Peyer's patch (tissue), 4 donors: ENCODE measurements around the gene KLHL13. TPM values are rescaled to one million over a fixed set of nuclear protein-coding genes. Genes with fewer than 3 reads are reported as not detected.

Source experiments
- DNase-seq, 3 donors: peaks; one replicate each; pipeline ENCODE4 v3.0.0-alpha.2; 2017 to 2019
- H3K27ac ChIP-seq, 4 donors: fragments of 200-600 bp; sonication (generic); one replicate each; pipeline ENCODE4 v1.5.1; 2016 to 2019
- H3K27me3 ChIP-seq, 2 donors: fragments of 200-600 bp; sonication (generic); one replicate each; pipeline ENCODE4 v1.5.1; 2019
- H3K36me3 ChIP-seq, 3 donors: fragments of 200-600 bp; sonication (generic); one replicate each; pipeline ENCODE4 v1.5.1; 2016 to 2019
- H3K4me1 ChIP-seq, 4 donors: fragments of 200-600 bp; sonication (generic); one replicate each; pipeline ENCODE4 v1.5.1; 2016 to 2019
- H3K4me3 ChIP-seq, 4 donors: fragments of 200-600 bp; sonication (generic); 1 replicate in 3 of 4; 2 replicates in 1 of 4; pipeline ENCODE4 v1.5.1; 2016 to 2019; ENCODE audit warnings: mild to moderate bottlenecking in 1 of 4
- H3K9me3 ChIP-seq, 4 donors: fragments of 200-600 bp; sonication (generic); one replicate each; pipeline ENCODE4 v1.5.1; 2016 to 2019; ENCODE audit warnings: mild to moderate bottlenecking in 1 of 4
- CTCF ChIP-seq, 6 experiments: fragments of 450-650 bp in 4 of 6; fragments of 200-600 bp in 2 of 6; sonication (generic) in 1 of 6; IDR thresholded peaks; one replicate each; pipeline ENCODE4 v1.5.1; 2017 to 2019; ENCODE audit warnings: antibody characterized with exemption in 6 of 6, mild to moderate bottlenecking in 3 of 6, moderate library complexity in 1 of 6
- POLR2A ChIP-seq, 2 donors: fragments of 450-650 bp; IDR thresholded peaks; one replicate each; pipeline ENCODE4 v1.5.1; 2017; ENCODE audit warnings: antibody characterized with exemption in 2 of 2, mild to moderate bottlenecking in 2 of 2, moderate library complexity in 2 of 2
- total RNA-seq, 4 donors: library from RNA; depleted of rRNA; stranded (reverse); fragments of >200 nt; gene quantifications; one replicate each; pipeline ENCODE4 v1.1.0, GENCODE V29; 2016

Gene KLHL13
- total RNA-seq, 4 donors from 2014 or later, result 4.0 to 14.0 (median 8.1) TPM

- H3K9me3 ChIP-seq, result no peaks in the 10 kb centered on the region
- H3K27ac ChIP-seq, result no peak overlapping the region
- H3K36me3 ChIP-seq, result no peaks in the 10 kb centered on the region
- TF ChIP-seq CTCF (IDR thresholded peaks at IDR 0.05) (no peak), POLR2A (IDR thresholded peaks at IDR 0.05) (no peak)
- H3K27me3 ChIP-seq, result no peaks in the 10 kb centered on the region
- no peaks in the 10 kb centered on the region for H3K4me1 ChIP-seq
- no peak for DNase-seq
- no peak overlapping the region for H3K4me3 ChIP-seq
Observed at GRCh38 chrX:117990438-117990837, 126.2 kb downstream of the KLHL13 start.

- Histone ChIP-seq H3K36me3 (no peaks in the 10 kb centered on the region), H3K4me1 (no peaks in the 10 kb centered on the region), H3K27ac (no peak overlapping the region), H3K4me3 (no peak overlapping the region), H3K9me3 (no peaks in the 10 kb centered on the region), H3K27me3 (no peaks in the 10 kb centered on the region)
- DNase-seq, result no peak
- no peak for TF ChIP-seq CTCF (IDR thresholded peaks at IDR 0.05)
- no peak for TF ChIP-seq POLR2A (IDR thresholded peaks at IDR 0.05)
Observed at GRCh38 chrX:117989512-117989911, 127.1 kb downstream of the KLHL13 start.

GRCh38 chrX:117987373-117987772, 129.2 kb downstream of the KLHL13 start:
- Histone ChIP-seq H3K27ac (no peak overlapping the region), H3K36me3 (no peaks in the 10 kb centered on the region), H3K4me3 (no peak overlapping the region), H3K4me1 (no peaks in the 10 kb centered on the region), H3K27me3 (no peaks in the 10 kb centered on the region), H3K9me3 (no peaks in the 10 kb centered on the region)
- no peak for TF ChIP-seq CTCF (IDR thresholded peaks at IDR 0.05)
- TF ChIP-seq POLR2A (IDR thresholded peaks at IDR 0.05), result no peak
- no peak for DNase-seq

GRCh38 chrX:117985241-117985640, 131.4 kb downstream of the KLHL13 start:
- no peaks in the 10 kb centered on the region for H3K27me3 ChIP-seq
- H3K4me1 ChIP-seq, result no peaks in the 10 kb centered on the region
- H3K36me3 ChIP-seq, result no peaks in the 10 kb centered on the region
- no peak overlapping the region for H3K27ac ChIP-seq
- peak in 3 of 6 experiments; percentile 41 to 47 (median 41) for TF ChIP-seq CTCF (IDR thresholded peaks at IDR 0.05)
- TF ChIP-seq POLR2A (IDR thresholded peaks at IDR 0.05), result no peak
- peak in 2 of 3 donors; percentile 50 for DNase-seq
- no peak overlapping the region for H3K4me3 ChIP-seq
- H3K9me3 ChIP-seq, result no peaks in the 10 kb centered on the region

GRCh38 chrX:117982694-117983392, 133.8 kb downstream of the KLHL13 start:
- no peak for DNase-seq
- Histone ChIP-seq H3K36me3 (no peaks in the 10 kb centered on the region), H3K9me3 (no peaks in the 10 kb centered on the region), H3K27ac (no peak overlapping the region), H3K27me3 (no peaks in the 10 kb centered on the region), H3K4me1 (no peaks in the 10 kb centered on the region), H3K4me3 (no peak overlapping the region)
- TF ChIP-seq POLR2A (IDR thresholded peaks at IDR 0.05) (no peak), CTCF (IDR thresholded peaks at IDR 0.05) (no peak)
